ENCODE measurements around the gene RTL3.
"Not testable (repeated sequence)": the region's sequence is repeated elsewhere in the genome, so short reads cannot be mapped to it uniquely, and the experiment has no call there.

The RTL3 gene

DNA sequence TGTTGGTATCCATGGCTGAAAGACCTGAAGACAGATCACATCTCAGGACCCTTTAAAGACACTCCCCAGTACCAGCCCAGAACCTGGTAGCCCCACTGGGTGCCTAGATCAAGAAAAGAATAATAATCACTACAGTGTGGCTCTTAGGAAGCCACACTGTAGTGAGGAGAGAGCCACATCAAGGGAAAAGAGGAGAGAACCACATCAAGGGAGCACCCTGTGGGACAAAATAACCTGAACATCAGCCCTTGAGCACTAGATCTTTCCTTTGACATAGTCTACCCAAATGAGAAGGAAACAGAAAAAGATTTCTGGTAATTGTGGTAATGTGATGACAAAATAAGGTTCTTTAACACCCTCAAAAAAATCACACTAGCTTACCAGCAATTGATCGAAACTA lies 15.3 kb downstream of the RTL3 start:
- Histone ChIP-seq H3K36me3 (ENCODE audit: low read depth) (no peaks in the 10 kb centered on the region), H3K27ac (ENCODE audit: poor library complexity, severe bottlenecking) (no peak overlapping the region), H3K9me3 (ENCODE audit: severe bottlenecking) (no peaks in the 10 kb centered on the region), H3K4me3 (ENCODE audit: severe bottlenecking) (no peak overlapping the region), H3K4me1 (ENCODE audit: insufficient read depth, poor library complexity, severe bottlenecking) (no peaks in the 10 kb centered on the region), H3K27me3 (ENCODE audit: insufficient read depth, poor library complexity, severe bottlenecking) (no peaks in the 10 kb centered on the region)
- DNase-seq (ENCODE audit: low spot score) (no peak), ATAC-seq (ENCODE audit: low read depth) (no peak)
- TF ChIP-seq, protein P1, sequence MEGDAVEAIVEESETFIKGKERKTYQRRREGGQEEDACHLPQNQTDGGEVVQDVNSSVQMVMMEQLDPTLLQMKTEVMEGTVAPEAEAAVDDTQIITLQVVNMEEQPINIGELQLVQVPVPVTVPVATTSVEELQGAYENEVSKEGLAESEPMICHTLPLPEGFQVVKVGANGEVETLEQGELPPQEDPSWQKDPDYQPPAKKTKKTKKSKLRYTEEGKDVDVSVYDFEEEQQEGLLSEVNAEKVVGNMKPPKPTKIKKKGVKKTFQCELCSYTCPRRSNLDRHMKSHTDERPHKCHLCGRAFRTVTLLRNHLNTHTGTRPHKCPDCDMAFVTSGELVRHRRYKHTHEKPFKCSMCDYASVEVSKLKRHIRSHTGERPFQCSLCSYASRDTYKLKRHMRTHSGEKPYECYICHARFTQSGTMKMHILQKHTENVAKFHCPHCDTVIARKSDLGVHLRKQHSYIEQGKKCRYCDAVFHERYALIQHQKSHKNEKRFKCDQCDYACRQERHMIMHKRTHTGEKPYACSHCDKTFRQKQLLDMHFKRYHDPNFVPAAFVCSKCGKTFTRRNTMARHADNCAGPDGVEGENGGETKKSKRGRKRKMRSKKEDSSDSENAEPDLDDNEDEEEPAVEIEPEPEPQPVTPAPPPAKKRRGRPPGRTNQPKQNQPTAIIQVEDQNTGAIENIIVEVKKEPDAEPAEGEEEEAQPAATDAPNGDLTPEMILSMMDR (IDR thresholded peaks at IDR 0.05; ENCODE audit: poor library complexity, severe bottlenecking) = no peak

DNA sequence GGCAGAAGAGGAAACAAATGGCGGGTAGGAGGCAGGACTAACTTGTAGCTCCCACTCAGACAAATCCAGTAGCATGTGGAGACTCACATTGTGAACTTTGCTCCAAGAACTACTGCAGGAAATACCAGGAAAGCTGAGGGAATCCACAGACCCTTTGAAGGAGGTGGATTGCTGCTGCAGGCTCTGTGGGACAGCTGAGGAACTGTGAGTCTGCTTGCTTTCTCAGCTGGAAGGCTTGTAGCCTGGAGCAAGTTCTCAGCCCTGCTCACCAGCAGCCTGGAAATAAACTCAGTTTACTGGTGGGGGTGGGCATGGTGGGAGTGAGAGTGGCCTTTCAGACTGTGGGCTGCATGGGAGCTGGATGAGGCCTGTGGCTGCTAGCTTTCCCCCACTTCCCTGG lies 16.0 kb downstream of the RTL3 start:
- no peaks in the 10 kb centered on the region for H3K9me3 ChIP-seq (ENCODE audit: severe bottlenecking)
- no peaks in the 10 kb centered on the region for H3K36me3 ChIP-seq (ENCODE audit: low read depth)
- ATAC-seq (ENCODE audit: low read depth) (no peak), DNase-seq (ENCODE audit: low spot score) (no peak)
- no peak overlapping the region for H3K4me3 ChIP-seq (ENCODE audit: severe bottlenecking)
- no peak overlapping the region for H3K27ac ChIP-seq (ENCODE audit: poor library complexity, severe bottlenecking)
- no peaks in the 10 kb centered on the region for H3K27me3 ChIP-seq (ENCODE audit: insufficient read depth, poor library complexity, severe bottlenecking)
- no peaks in the 10 kb centered on the region for H3K4me1 ChIP-seq (ENCODE audit: insufficient read depth, poor library complexity, severe bottlenecking)
- TF ChIP-seq, protein P1 (IDR thresholded peaks at IDR 0.05; ENCODE audit: poor library complexity, severe bottlenecking) = no peak

DNA sequence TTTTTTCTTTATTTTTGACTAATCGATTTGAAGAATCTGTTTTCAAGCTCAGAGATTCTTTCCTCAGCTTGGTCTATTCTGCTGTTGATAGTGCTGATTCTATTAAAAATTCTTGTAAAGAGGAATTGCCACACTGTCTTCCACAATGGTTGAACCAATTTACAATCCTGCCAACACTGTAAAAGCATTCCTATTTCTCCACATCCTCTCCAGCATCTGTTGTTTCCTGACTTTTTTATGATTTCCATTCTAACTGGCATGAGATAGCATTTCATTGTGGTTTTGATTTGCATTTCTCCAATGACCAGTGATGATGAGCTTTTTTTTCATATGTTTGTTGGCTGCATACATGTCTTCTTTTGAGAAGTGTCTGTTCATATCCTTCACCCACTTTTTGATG lies 23.0 kb downstream of the RTL3 start:
- not testable (repeated sequence) for ATAC-seq (ENCODE audit: low read depth); DNase-seq (ENCODE audit: low spot score)

DNA sequence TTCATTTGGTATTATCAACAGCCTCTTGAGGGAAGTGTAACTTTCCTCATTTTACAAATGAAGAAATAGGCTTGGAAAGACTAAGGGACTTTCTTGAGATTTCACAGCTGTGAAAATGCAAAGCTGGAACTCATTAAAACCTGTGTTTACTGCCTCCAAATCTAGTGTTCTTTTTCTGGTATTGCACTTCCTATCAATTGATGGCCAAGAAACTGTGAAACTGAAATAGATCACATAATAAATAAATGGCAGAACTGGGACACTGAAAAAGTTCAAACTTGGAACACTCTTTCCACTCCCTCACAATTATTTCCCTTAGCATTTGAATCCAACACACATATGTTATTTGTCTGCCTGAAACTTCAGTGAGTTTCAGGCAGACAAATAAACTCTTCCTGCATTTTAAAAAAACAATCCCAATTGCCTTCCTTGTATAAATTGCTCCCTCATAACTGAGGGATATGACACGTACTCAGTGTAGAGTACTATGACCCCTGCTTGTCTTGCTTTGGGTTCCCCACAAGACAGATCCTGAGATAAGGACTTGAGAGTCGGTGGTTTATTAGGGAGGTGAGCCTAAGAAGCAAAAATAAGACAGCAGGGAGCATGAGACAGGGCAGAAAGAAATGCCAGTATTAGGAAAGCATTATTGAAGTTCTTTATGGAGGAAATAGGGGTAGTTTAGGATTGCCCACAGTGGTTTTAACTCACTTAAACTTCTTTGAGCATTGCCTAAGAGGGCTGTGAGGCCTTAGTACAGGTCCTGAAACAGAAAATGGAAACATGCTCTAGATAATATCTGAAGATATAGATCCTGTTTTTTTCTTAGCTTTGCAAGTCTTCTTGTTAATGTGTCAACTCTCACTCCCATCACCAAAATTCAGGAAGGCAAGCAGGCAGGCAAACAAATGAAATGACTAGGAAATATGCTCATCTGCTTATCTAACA lies 33.9 kb downstream of the RTL3 start:
- TF ChIP-seq, protein P1 (IDR thresholded peaks at IDR 0.05; ENCODE audit: poor library complexity, severe bottlenecking) = no peak
- no peak overlapping the region for H3K27ac ChIP-seq (ENCODE audit: poor library complexity, severe bottlenecking)
- no peak for ATAC-seq (ENCODE audit: low read depth)
- no peaks in the 10 kb centered on the region for H3K9me3 ChIP-seq (ENCODE audit: severe bottlenecking)
- DNase-seq (ENCODE audit: low spot score) = no peak
- no peaks in the 10 kb centered on the region for H3K36me3 ChIP-seq (ENCODE audit: low read depth)
- no peaks in the 10 kb centered on the region for H3K4me1 ChIP-seq (ENCODE audit: insufficient read depth, poor library complexity, severe bottlenecking)
- H3K27me3 ChIP-seq (ENCODE audit: insufficient read depth, poor library complexity, severe bottlenecking) = no peaks in the 10 kb centered on the region
- H3K4me3 ChIP-seq (ENCODE audit: severe bottlenecking) = no peak overlapping the region

More for the DNA sequence above, 23.0 kb downstream of the RTL3 start:
- H3K4me3 ChIP-seq (ENCODE audit: severe bottlenecking); H3K36me3 ChIP-seq (ENCODE audit: low read depth); H3K4me1 ChIP-seq (ENCODE audit: insufficient read depth, poor library complexity, severe bottlenecking); H3K27ac ChIP-seq (ENCODE audit: poor library complexity, severe bottlenecking); H3K9me3 ChIP-seq (ENCODE audit: severe bottlenecking); H3K27me3 ChIP-seq (ENCODE audit: insufficient read depth, poor library complexity, severe bottlenecking): not testable (repeated sequence)

DNA sequence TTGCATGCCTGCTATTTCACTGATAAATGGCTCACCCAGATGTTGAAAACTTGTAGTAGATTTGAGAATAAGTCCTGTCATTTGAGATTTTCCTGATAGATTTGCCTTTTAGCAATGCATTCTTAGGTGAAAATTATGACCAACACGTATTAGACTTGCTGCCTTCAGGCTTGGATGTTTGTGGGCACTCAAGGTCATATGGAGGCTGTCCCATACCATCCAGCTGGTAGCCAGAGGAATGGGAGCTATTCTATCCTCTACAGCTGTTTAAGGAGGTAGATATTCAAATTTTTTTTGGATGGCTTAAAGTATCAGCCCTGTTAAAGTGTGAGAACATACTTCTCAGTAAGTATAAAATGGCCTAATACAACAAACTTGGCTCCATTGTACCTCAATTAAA lies 34.7 kb downstream of the RTL3 start:
- DNase-seq (ENCODE audit: low spot score) = no peak
- no peak for ATAC-seq (ENCODE audit: low read depth)
- Histone ChIP-seq H3K4me3 (ENCODE audit: severe bottlenecking) (no peak overlapping the region), H3K27me3 (ENCODE audit: insufficient read depth, poor library complexity, severe bottlenecking) (no peaks in the 10 kb centered on the region), H3K4me1 (ENCODE audit: insufficient read depth, poor library complexity, severe bottlenecking) (no peaks in the 10 kb centered on the region), H3K9me3 (ENCODE audit: severe bottlenecking) (no peaks in the 10 kb centered on the region), H3K36me3 (ENCODE audit: low read depth) (no peaks in the 10 kb centered on the region), H3K27ac (ENCODE audit: poor library complexity, severe bottlenecking) (no peak overlapping the region)
- TF ChIP-seq, protein P1 (IDR thresholded peaks at IDR 0.05; ENCODE audit: poor library complexity, severe bottlenecking) = no peak

All from RWPE2 (cell line).